Peyer's patch (tissue), 4 donors: Measurements from ENCODE around the gene PRDM4. TPM values are rescaled to one million over a fixed set of nuclear protein-coding genes. Genes with fewer than 3 reads are reported as not detected.

Experiments used
- DNase-seq, 3 donors: peaks; one replicate each; pipeline ENCODE4 v3.0.0-alpha.2; 2017 to 2019
- H3K27ac ChIP-seq, 4 donors: fragments of 200-600 bp; sonication (generic); one replicate each; pipeline ENCODE4 v1.5.1; 2016 to 2019
- H3K27me3 ChIP-seq, 2 donors: fragments of 200-600 bp; sonication (generic); one replicate each; pipeline ENCODE4 v1.5.1; 2019
- H3K36me3 ChIP-seq, 3 donors: fragments of 200-600 bp; sonication (generic); one replicate each; pipeline ENCODE4 v1.5.1; 2016 to 2019
- H3K4me1 ChIP-seq, 4 donors: fragments of 200-600 bp; sonication (generic); one replicate each; pipeline ENCODE4 v1.5.1; 2016 to 2019
- H3K4me3 ChIP-seq, 4 donors: fragments of 200-600 bp; sonication (generic); 1 replicate in 3 of 4; 2 replicates in 1 of 4; pipeline ENCODE4 v1.5.1; 2016 to 2019; ENCODE audit warnings: mild to moderate bottlenecking in 1 of 4
- H3K9me3 ChIP-seq, 4 donors: fragments of 200-600 bp; sonication (generic); one replicate each; pipeline ENCODE4 v1.5.1; 2016 to 2019; ENCODE audit warnings: mild to moderate bottlenecking in 1 of 4
- CTCF ChIP-seq, 6 experiments: fragments of 450-650 bp in 4 of 6; fragments of 200-600 bp in 2 of 6; sonication (generic) in 1 of 6; IDR thresholded peaks; one replicate each; pipeline ENCODE4 v1.5.1; 2017 to 2019; ENCODE audit warnings: antibody characterized with exemption in 6 of 6, mild to moderate bottlenecking in 3 of 6, moderate library complexity in 1 of 6
- POLR2A ChIP-seq, 2 donors: fragments of 450-650 bp; IDR thresholded peaks; one replicate each; pipeline ENCODE4 v1.5.1; 2017; ENCODE audit warnings: antibody characterized with exemption in 2 of 2, mild to moderate bottlenecking in 2 of 2, moderate library complexity in 2 of 2
- total RNA-seq, 4 donors: library from RNA; depleted of rRNA; stranded (reverse); fragments of >200 nt; gene quantifications; one replicate each; pipeline ENCODE4 v1.1.0, GENCODE V29; 2016

PRDM4 gene
- total RNA-seq, 4 donors from 2014 or later, result 25.6 to 67.6 (median 52.9) TPM

GRCh38 chr12:107783406-107784376, 22.8 kb upstream of the PRDM4 start:
- Histone ChIP-seq H3K36me3 (no peaks in the 10 kb centered on the region), H3K9me3 (no peaks in the 10 kb centered on the region), H3K27ac (no peak overlapping the region), H3K27me3 (no peaks in the 10 kb centered on the region), H3K4me3 (no peak overlapping the region), H3K4me1 (peaks cover 0 to 5% (median 2%) of the 10 kb centered on the region in 4 donors)
- TF ChIP-seq POLR2A (IDR thresholded peaks at IDR 0.05), result no peak
- TF ChIP-seq CTCF (IDR thresholded peaks at IDR 0.05), result no peak
- no peak for DNase-seq

GRCh38 chr12:107782067-107782466, 21.1 kb upstream of the PRDM4 start:
- no peaks in the 10 kb centered on the region for H3K36me3 ChIP-seq
- H3K27me3 ChIP-seq, result no peaks in the 10 kb centered on the region
- no peak overlapping the region for H3K27ac ChIP-seq
- TF ChIP-seq CTCF (IDR thresholded peaks at IDR 0.05) (no peak), POLR2A (IDR thresholded peaks at IDR 0.05) (no peak)
- peaks cover 0 to 8% (median 2%) of the 10 kb centered on the region in 4 donors for H3K4me1 ChIP-seq
- H3K4me3 ChIP-seq, result no peak overlapping the region
- DNase-seq, result no peak
- H3K9me3 ChIP-seq, result no peaks in the 10 kb centered on the region

- DNase-seq, result no peak
- Histone ChIP-seq H3K36me3 (no peaks in the 10 kb centered on the region), H3K4me1 (peaks cover 0 to 8% (median 5%) of the 10 kb centered on the region in 4 donors), H3K9me3 (no peaks in the 10 kb centered on the region), H3K4me3 (no peak overlapping the region), H3K27me3 (peaks cover 0 to 11% of the 10 kb centered on the region in 2 donors), H3K27ac (no peak overlapping the region)
- TF ChIP-seq CTCF (IDR thresholded peaks at IDR 0.05), result no peak
- TF ChIP-seq POLR2A (IDR thresholded peaks at IDR 0.05), result no peak
These were observed 19.4 kb upstream of the PRDM4 start for GRCh38 chr12:107780298-107780697.

- Histone ChIP-seq H3K4me1 (peaks cover 0 to 11% (median 8%) of the 10 kb centered on the region in 4 donors), H3K4me3 (no peak overlapping the region), H3K36me3 (no peaks in the 10 kb centered on the region), H3K9me3 (no peaks in the 10 kb centered on the region), H3K27ac (peak overlapping the region in 1 of 4 donors; percentile 5), H3K27me3 (peaks cover 0 to 14% of the 10 kb centered on the region in 2 donors)
- peak in 1 of 3 donors; percentile 27 for DNase-seq
- no peak for TF ChIP-seq CTCF (IDR thresholded peaks at IDR 0.05)
- TF ChIP-seq POLR2A (IDR thresholded peaks at IDR 0.05), result no peak
These were observed 18.3 kb upstream of the PRDM4 start for GRCh38 chr12:107779077-107779831.

- Histone ChIP-seq H3K9me3 (no peaks in the 10 kb centered on the region), H3K36me3 (no peaks in the 10 kb centered on the region), H3K27ac (no peak overlapping the region), H3K27me3 (peaks cover 0 to 14% of the 10 kb centered on the region in 2 donors), H3K4me1 (peaks cover 0 to 11% (median 8%) of the 10 kb centered on the region in 4 donors), H3K4me3 (no peak overlapping the region)
- DNase-seq, result peak in 1 of 3 donors; percentile 59
- TF ChIP-seq POLR2A (IDR thresholded peaks at IDR 0.05) (no peak), CTCF (IDR thresholded peaks at IDR 0.05) (no peak)
These were observed 17.6 kb upstream of the PRDM4 start for GRCh38 chr12:107778383-107779025.
